ENCODE results near the gene MAP2K1.

MAP2K1 gene

DNA sequence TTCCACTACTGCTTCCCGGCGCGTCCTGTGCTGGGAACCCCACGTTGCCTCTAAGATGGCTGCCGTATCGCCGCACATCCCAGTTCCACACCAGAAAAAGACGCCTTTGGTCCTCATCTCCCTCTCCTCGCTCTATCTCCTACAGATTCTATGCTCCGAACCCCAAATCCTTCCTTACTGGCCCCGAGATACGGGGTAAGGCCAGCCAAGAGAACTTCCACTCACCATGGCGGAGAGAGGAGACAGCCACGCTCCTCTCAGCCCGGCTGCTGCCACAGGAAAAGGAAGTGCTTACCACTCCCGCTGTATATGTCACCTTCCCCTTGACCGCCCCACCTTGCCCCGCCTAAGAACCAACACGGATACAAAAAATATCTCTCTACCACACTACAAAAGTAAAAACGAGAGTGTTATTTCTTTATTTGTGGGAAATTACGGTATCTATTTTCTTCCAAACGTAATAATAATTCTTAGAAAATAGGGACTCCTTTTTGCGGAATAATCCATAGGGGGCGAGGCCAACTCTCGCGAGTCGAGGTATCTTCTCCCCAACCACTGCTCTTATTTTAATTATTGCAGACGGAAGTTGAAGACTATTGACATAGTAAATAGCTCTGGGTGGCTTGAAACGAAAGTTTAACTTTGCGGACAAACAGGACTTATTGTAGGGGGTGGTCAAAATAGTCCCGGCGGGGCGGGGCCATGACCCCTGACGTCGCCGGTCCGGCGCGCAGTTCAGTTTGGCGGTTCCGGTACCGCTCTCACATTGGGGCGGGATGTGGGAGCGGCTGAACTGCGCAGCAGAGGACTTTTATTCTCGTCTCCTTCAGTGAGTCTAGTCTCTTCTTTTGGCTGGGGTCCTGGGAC lies 118.1 kb downstream of the MAP2K1 start, which contains the start of the genes RPL4 and ZWILCH:
Gene RPL4, minus strand, starts transcription at position 293 of the 867 bp plus-strand sequence. Its CDS starts 65 bp downstream, at position 228.
Gene ZWILCH, plus strand, starts transcription at position 764 of the 867 bp plus-strand sequence. Its CDS starts 13 bp downstream, at position 777.
- DNase-seq (ENCODE audit: low read depth, low spot score) = peak; percentile 80

- DNase-seq (ENCODE audit: low read depth, low spot score) = no peak
Measured at GRCh38 chr15:66505430-66505811, 118.7 kb downstream of the MAP2K1 start.

DNA sequence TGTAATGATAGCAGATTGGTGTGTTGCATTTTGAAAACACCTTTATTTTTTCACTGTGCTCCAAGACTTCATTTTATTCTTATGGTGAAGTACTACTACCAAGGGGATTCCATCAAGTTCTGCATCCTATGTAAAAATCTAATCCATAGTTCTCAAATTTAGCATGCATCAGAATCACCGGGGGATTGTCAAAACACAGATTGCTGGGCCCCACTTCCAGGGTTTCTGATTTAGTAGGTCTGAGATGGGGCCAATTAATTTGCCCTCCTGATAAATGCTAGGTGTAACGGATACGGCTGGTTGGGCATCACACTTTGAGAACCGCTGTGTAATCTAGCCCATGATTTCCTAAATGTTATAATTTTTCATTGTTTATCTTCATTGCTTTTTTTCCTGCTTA lies 119.1 kb downstream of the MAP2K1 start:
- no peak for DNase-seq (ENCODE audit: low read depth, low spot score)

GRCh38 chr15:66508293-66508883 lies 121.7 kb downstream of the MAP2K1 start:
- DNase-seq (ENCODE audit: low read depth, low spot score) = no peak

DNA sequence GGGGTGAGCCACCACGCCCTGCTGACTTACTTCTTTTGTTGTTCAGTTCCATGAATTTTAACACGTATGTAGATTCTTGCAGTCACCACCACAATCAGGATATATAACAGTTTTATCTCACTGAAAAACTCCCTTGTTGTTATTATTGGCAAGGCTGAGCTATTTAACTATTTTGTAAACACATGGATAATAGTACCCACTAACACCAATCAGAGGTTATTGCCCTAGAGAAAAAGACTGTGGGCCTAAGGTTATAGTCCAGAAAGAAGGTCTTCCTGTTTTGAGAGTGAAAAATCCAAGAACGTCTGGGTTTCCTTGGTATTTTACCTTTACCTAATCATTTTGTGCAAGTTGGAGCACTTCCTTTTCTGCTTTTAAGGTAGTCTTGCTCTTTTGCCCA lies 127.9 kb downstream of the MAP2K1 start:
- DNase-seq (ENCODE audit: low read depth, low spot score) = no peak

GRCh38 chr15:66515901-66516322 lies 129.2 kb downstream of the MAP2K1 start:
- no peak for DNase-seq (ENCODE audit: low read depth, low spot score)

- DNase-seq (ENCODE audit: low read depth, low spot score) = no peak
Measured at GRCh38 chr15:66523926-66524325, 137.2 kb downstream of the MAP2K1 start.

- no peak for DNase-seq (ENCODE audit: low read depth, low spot score)
Measured at GRCh38 chr15:66524838-66525237, 138.1 kb downstream of the MAP2K1 start.

GRCh38 chr15:66535056-66535455 lies 148.3 kb downstream of the MAP2K1 start:
- no peak for DNase-seq (ENCODE audit: low read depth, low spot score)
